ENCODE results near the gene PHTF1. TPM values are rescaled to one million over a fixed set of nuclear protein-coding genes. Genes with fewer than 3 reads are reported as not detected.
"Not testable (repeated sequence)": the region's sequence is repeated elsewhere in the genome, so short reads cannot be mapped to it uniquely, and the experiment has no call there.

Gene PHTF1
- total RNA-seq, 1 donor from 2014 or later, result 7.4 TPM

GRCh38 chr1:113761937-113762336 is 2.7 kb upstream of the PHTF1 start:
- TF ChIP-seq CTCF (IDR thresholded peaks at IDR 0.05; ENCODE audit: insufficient read depth, low read length, severe bottlenecking), result no peak
- no peak overlapping the region for H3K4me3 ChIP-seq (ENCODE audit: low read depth, low read length)
- no peaks in the 10 kb centered on the region for H3K27me3 ChIP-seq (ENCODE audit: control insufficient read depth, insufficient read depth, low read length)
- no peak for FAIRE-seq
- DNase-seq (ENCODE audit: low read depth), result no peak
- H3K36me3 ChIP-seq (ENCODE audit: control insufficient read depth, insufficient read depth, low read length), result peaks cover 2% of the 10 kb centered on the region

GRCh38 chr1:113760102-113761080 is 1.1 kb upstream of the PHTF1 start:
- Histone ChIP-seq H3K27me3 (ENCODE audit: control insufficient read depth, insufficient read depth, low read length) (no peaks in the 10 kb centered on the region), H3K36me3 (ENCODE audit: control insufficient read depth, insufficient read depth, low read length) (no peaks in the 10 kb centered on the region), H3K4me3 (ENCODE audit: low read depth, low read length) (peak overlapping the region; percentile 84)
- no peak for TF ChIP-seq CTCF (IDR thresholded peaks at IDR 0.05; ENCODE audit: insufficient read depth, low read length, severe bottlenecking)
- FAIRE-seq (no peak), DNase-seq (ENCODE audit: low read depth) (no peak)

- no peak for TF ChIP-seq CTCF (IDR thresholded peaks at IDR 0.05; ENCODE audit: insufficient read depth, low read length, severe bottlenecking)
- Histone ChIP-seq H3K27me3 (ENCODE audit: control insufficient read depth, insufficient read depth, low read length) (no peaks in the 10 kb centered on the region), H3K36me3 (ENCODE audit: control insufficient read depth, insufficient read depth, low read length) (no peaks in the 10 kb centered on the region), H3K4me3 (ENCODE audit: low read depth, low read length) (peak overlapping the region; percentile 84)
- FAIRE-seq (no peak), DNase-seq (ENCODE audit: low read depth) (peak; percentile 28)
Observed at GRCh38 chr1:113758631-113759332, 504 bp downstream of the PHTF1 start.

GRCh38 chr1:113756461-113756860 is 2.8 kb downstream of the PHTF1 start:
- TF ChIP-seq CTCF (IDR thresholded peaks at IDR 0.05; ENCODE audit: insufficient read depth, low read length, severe bottlenecking), result no peak
- FAIRE-seq (no peak), DNase-seq (ENCODE audit: low read depth) (no peak)
- Histone ChIP-seq H3K4me3 (ENCODE audit: low read depth, low read length) (no peak overlapping the region), H3K27me3 (ENCODE audit: control insufficient read depth, insufficient read depth, low read length) (no peaks in the 10 kb centered on the region), H3K36me3 (ENCODE audit: control insufficient read depth, insufficient read depth, low read length) (no peaks in the 10 kb centered on the region)

GRCh38 chr1:113753333-113753732 is 6.0 kb downstream of the PHTF1 start:
- not testable (repeated sequence) for H3K27me3 ChIP-seq (ENCODE audit: control insufficient read depth, insufficient read depth, low read length); FAIRE-seq; H3K36me3 ChIP-seq (ENCODE audit: control insufficient read depth, insufficient read depth, low read length); H3K4me3 ChIP-seq (ENCODE audit: low read depth, low read length); DNase-seq (ENCODE audit: low read depth)

GRCh38 chr1:113751516-113751915 is 7.8 kb downstream of the PHTF1 start:
- no peak for TF ChIP-seq CTCF (IDR thresholded peaks at IDR 0.05; ENCODE audit: insufficient read depth, low read length, severe bottlenecking)
- Histone ChIP-seq H3K27me3 (ENCODE audit: control insufficient read depth, insufficient read depth, low read length) (no peaks in the 10 kb centered on the region), H3K4me3 (ENCODE audit: low read depth, low read length) (no peak overlapping the region), H3K36me3 (ENCODE audit: control insufficient read depth, insufficient read depth, low read length) (no peaks in the 10 kb centered on the region)
- FAIRE-seq, result no peak
- DNase-seq (ENCODE audit: low read depth), result no peak

Measured in bronchial epithelial cell (primary cell).